Activated naive CD4-positive, alpha-beta T cell treated with anti-CD3 and anti-CD28 coated beads, Interleukin-2, amount 50 U/mL, for 72 hours (primary cell): ENCODE results near the gene SLC8A2. TPM values are rescaled to one million over a fixed set of nuclear protein-coding genes. Genes with fewer than 3 reads are reported as not detected.

Experiments
- ATAC-seq, 2 donors: fragments of 150-1000 bp; cut with Tn5 transposase; 2 replicates each; pipeline ENCODE4 v1.10.0; 2021; ENCODE audit warnings: mild to moderate bottlenecking in 2 of 2, moderate library complexity in 2 of 2
- DNase-seq, 2 donors: peaks; one replicate each; pipeline ENCODE4 v3.0.0; 2021 to 2022; ENCODE audit warnings: low spot score in 2 of 2
- H3K27ac Mint-ChIP-seq, 2 donors: one replicate each; pipeline ENCODE4 v1.8.0; 2022; ENCODE audit warnings: mild to moderate bottlenecking in 2 of 2, mixed read lengths in 2 of 2
- H3K36me3 Mint-ChIP-seq, 2 donors: one replicate each; pipeline ENCODE4 v1.8.0; 2022; ENCODE audit warnings: mixed read lengths in 2 of 2
- H3K9me3 Mint-ChIP-seq, 2 donors: one replicate each; pipeline ENCODE4 v1.8.0; 2022; ENCODE audit warnings: mixed read lengths in 2 of 2
- total RNA-seq, 2 donors: library from RNA; stranded (reverse); gene quantifications; one replicate each; pipeline ENCODE4 v1.2.3, GENCODE V29; 2022

The SLC8A2 gene
- total RNA-seq, 2 donors from 2014 or later = 0.11 to 0.41 TPM

GRCh38 chr19:47430041-47430802 is 41.5 kb downstream of the SLC8A2 start:
- DNase-seq (no peak), ATAC-seq (peak; percentile 30 to 57)
- H3K36me3 Mint-ChIP-seq = peaks cover 0 to 6% of the 10 kb centered on the region in 2 donors
- H3K9me3 Mint-ChIP-seq = peaks cover 0 to 3% of the 10 kb centered on the region in 2 donors
- no peak overlapping the region for H3K27ac Mint-ChIP-seq

DNA sequence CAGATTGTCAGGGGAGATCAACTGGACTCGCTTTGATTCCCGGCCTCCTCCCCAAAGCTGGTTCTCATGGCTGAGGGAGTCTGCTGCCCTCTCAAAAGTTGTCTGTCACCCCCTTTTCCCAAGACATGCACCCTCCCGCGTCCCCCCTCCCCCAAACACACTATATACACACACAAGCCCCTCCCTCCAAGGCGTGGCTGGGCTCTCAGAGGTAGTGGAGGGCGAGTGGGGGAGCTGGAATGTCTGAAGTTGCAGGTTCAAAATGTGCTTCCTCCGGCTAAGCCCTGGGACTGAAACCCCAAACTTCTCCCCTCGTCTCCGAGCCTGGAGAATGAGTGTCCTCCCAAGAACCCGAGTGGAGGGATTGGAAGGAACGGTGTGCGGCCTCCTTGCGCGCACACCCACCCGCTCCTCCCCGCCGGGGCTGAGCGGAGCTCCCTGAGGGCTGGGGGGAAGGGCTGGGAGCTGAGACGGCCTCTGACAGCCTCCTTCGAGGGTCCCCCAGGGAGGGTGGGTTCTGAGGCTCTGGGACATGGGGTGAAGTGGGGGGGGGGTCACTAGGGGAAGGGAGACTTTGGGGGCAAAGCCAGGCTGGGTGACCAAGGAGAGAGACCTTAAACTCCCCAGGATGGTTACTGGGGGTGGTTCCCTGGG is 42.4 kb downstream of the SLC8A2 start:
- Mint-ChIP-seq H3K9me3 (peaks cover 0 to 3% of the 10 kb centered on the region in 2 donors), H3K27ac (no peak overlapping the region), H3K36me3 (peaks cover 0 to 6% of the 10 kb centered on the region in 2 donors)
- DNase-seq = no peak
- ATAC-seq = no peak

GRCh38 chr19:47428177-47428894 is 43.4 kb downstream of the SLC8A2 start:
- Mint-ChIP-seq H3K36me3 (peaks cover 0 to 6% of the 10 kb centered on the region in 2 donors), H3K27ac (no peak overlapping the region), H3K9me3 (peaks cover 0 to 3% of the 10 kb centered on the region in 2 donors)
- ATAC-seq (peak; percentile 74 to 87), DNase-seq (peak; percentile 62 to 91)

- DNase-seq = peak; percentile 69 to 87
- Mint-ChIP-seq H3K27ac (no peak overlapping the region), H3K36me3 (peaks cover 6% of the 10 kb centered on the region in 2 donors), H3K9me3 (peaks cover 0 to 3% of the 10 kb centered on the region in 2 donors)
- ATAC-seq = peak; percentile 58 to 68
Measured at GRCh38 chr19:47427241-47428176, 44.2 kb downstream of the SLC8A2 start.

DNA sequence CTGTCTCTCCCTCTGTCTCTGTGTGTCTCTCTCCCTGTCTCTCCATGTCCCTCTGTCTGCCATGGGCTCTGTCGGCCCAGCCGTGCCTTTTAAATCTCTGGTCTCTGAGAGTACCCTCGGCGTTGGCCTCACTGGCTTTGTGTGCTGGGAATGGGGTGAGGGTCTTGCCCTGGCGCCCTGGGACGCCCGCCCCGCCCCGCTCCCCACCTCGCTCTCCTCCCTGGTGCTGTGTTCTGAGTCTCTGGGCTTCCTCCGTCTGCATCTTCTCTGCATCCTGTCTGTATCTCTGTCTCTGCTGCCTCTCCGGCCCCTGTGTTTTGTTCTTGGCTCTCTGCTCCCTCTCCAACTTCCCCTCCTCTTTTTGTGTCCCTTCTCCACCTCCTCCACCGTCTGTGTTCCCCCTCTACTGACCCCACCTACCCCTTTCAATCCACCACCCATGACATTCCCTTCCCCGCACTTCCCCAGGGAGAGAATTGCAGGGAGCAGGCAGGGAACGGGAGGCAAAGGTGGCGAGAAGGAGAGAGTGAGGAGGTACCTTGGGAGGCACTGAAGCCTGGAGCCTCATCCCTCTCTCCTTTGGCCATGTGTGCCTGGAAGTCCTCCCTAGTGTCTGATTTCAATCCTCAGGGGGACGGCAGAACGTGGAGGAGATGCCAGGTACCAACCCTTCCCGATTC is 48.4 kb downstream of the SLC8A2 start:
- no peaks in the 10 kb centered on the region for H3K9me3 Mint-ChIP-seq
- DNase-seq (no peak), ATAC-seq (no peak)
- H3K36me3 Mint-ChIP-seq = peaks cover 0 to 11% of the 10 kb centered on the region in 2 donors
- H3K27ac Mint-ChIP-seq = no peak overlapping the region

- H3K36me3 Mint-ChIP-seq = peaks cover 0 to 15% of the 10 kb centered on the region in 2 donors
- peak overlapping the region in 1 of 2 donors; percentile 3 for H3K27ac Mint-ChIP-seq
- H3K9me3 Mint-ChIP-seq = no peaks in the 10 kb centered on the region
- DNase-seq = no peak
- no peak for ATAC-seq
Measured at GRCh38 chr19:47422417-47423163, 49.1 kb downstream of the SLC8A2 start.

DNA sequence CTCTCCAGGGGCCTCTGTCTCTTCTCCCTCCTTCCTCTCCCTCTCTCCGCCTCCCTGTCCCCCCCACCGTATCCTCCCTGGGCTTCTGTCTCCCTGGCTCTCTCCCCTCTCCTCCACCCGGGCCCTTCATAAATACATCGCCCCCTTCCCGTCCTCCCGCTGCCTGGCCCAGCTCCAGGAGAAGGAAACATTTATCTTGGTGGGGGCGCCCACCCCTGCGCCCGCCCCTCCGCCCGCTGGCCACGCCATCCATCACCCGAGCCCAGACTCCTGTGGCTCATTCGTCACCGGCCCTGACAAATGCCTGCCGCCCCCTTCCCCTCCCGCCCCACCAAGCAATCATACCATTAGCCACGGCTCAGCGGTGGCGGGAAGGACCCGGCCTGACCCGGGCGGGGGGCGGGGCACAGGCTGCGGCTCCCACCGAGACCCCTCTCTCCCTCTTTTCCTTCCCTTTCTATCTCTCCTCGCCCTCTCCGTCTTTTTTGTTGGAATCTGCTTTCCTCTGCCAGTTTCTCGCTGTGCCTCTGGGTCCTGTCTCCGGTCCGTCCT is 49.8 kb downstream of the SLC8A2 start:
- DNase-seq = no peak
- no peak for ATAC-seq
- peak overlapping the region in 1 of 2 donors; percentile 3 for H3K27ac Mint-ChIP-seq

GRCh38 chr19:47421244-47421786 is 50.4 kb downstream of the SLC8A2 start:
- H3K9me3 Mint-ChIP-seq = no peaks in the 10 kb centered on the region
- ATAC-seq (peak in 1 of 2 donors; percentile 8), DNase-seq (no peak)
- H3K36me3 Mint-ChIP-seq = peaks cover 0 to 17% of the 10 kb centered on the region in 2 donors
- no peak overlapping the region for H3K27ac Mint-ChIP-seq

More for the DNA sequence above, 49.8 kb downstream of the SLC8A2 start:
- H3K36me3 Mint-ChIP-seq = peaks cover 0 to 17% of the 10 kb centered on the region in 2 donors
- H3K9me3 Mint-ChIP-seq = no peaks in the 10 kb centered on the region

- Mint-ChIP-seq H3K9me3 (no peaks in the 10 kb centered on the region), H3K36me3 (peaks cover 0 to 17% of the 10 kb centered on the region in 2 donors), H3K27ac (no peak overlapping the region)
- no peak for ATAC-seq
- no peak for DNase-seq
Measured at GRCh38 chr19:47419789-47420188, 51.9 kb downstream of the SLC8A2 start.

- peaks cover 0 to 17% of the 10 kb centered on the region in 2 donors for H3K36me3 Mint-ChIP-seq
- no peak within 1 kb of the TSS for H3K27ac Mint-ChIP-seq
- H3K9me3 Mint-ChIP-seq = no peaks in the 10 kb centered on the region
- ATAC-seq (peak; percentile 25 to 26), DNase-seq (no peak)
Measured at GRCh38 chr19:47419030-47419783, 52.5 kb downstream of the SLC8A2 start, which contains the start of gene MEIS3. Gene MEIS3 (minus strand): TSS chr19:47419527. CDS start chr19:47419081, 446 bp downstream.

DNA sequence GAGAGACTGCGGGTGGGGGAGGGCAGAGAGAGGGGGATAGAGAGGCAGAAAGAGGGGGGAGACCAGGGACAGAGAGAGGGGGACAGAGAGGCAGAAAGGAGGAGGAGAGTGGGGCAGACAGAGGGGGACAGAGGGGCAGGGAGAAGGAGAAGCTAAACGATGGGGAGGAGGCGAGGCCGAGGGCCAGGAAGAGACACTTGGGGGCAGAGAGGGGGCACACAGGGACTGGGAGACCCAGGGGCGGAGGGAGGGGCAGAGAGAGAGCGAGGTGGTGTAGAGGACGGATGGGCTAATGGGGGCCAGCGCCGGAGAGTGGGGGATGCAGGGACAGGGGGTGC is 53.0 kb downstream of the SLC8A2 start:
- DNase-seq (no peak), ATAC-seq (peak; percentile 6 to 9)
- Mint-ChIP-seq H3K27ac (no peak overlapping the region), H3K9me3 (no peaks in the 10 kb centered on the region), H3K36me3 (peaks cover 0 to 17% of the 10 kb centered on the region in 2 donors)

- H3K27ac Mint-ChIP-seq = no peak overlapping the region
- peaks cover 0 to 16% of the 10 kb centered on the region in 2 donors for H3K36me3 Mint-ChIP-seq
- H3K9me3 Mint-ChIP-seq = no peaks in the 10 kb centered on the region
- ATAC-seq (no peak), DNase-seq (no peak)
Measured at GRCh38 chr19:47417746-47418691, 53.7 kb downstream of the SLC8A2 start.
